ENCODE results near the gene NRG3. TPM values are rescaled to one million over a fixed set of nuclear protein-coding genes. Genes with fewer than 3 reads are reported as not detected.

NRG3 gene
- total and polyA plus RNA-seq, 9 donors: 0.04 to 4.5 (median 0.15) TPM; not detected in 2

GRCh38 chr10:82882722-82883121 lies 1007.7 kb downstream of the NRG3 start:
- intact Hi-C loops (cut with DNase I): no loop called here
- no peaks in the 10 kb centered on the region for H3K9me3 ChIP-seq
- no peaks in the 10 kb centered on the region for H3K4me1 ChIP-seq (ENCODE audit: insufficient read depth)
- H3K36me3 ChIP-seq: no peaks in the 10 kb centered on the region
- TF ChIP-seq EP300 (IDR thresholded peaks at IDR 0.05): no peak
- no peaks in the 10 kb centered on the region for H3K27me3 ChIP-seq
- WGBS, 3 donors: 58 to 75% (median 71%) methylated on average over 1 of the region's 1 CpG
- DNase-seq: no peak
- no peak overlapping the region for H3K27ac ChIP-seq
- H3K4me3 ChIP-seq: no peak overlapping the region

- Histone ChIP-seq H3K27ac (no peak overlapping the region), H3K4me1 (ENCODE audit: insufficient read depth) (no peaks in the 10 kb centered on the region), H3K36me3 (no peaks in the 10 kb centered on the region), H3K4me3 (no peak overlapping the region), H3K27me3 (no peaks in the 10 kb centered on the region), H3K9me3 (no peaks in the 10 kb centered on the region)
- DNase-seq: no peak
- TF ChIP-seq POLR2A (IDR thresholded peaks at IDR 0.05) (no peak), CTCF (IDR thresholded peaks at IDR 0.05) (no peak), EP300 (IDR thresholded peaks at IDR 0.05) (no peak)
- 57 to 72% (median 59%) methylated on average over 1 of the region's 1 CpG for WGBS, 3 donors
- intact Hi-C loops (cut with DNase I): no loop called here
Measured at GRCh38 chr10:82883603-82884002, 1008.6 kb downstream of the NRG3 start.

GRCh38 chr10:82887488-82887887 lies 1012.5 kb downstream of the NRG3 start:
- WGBS, 3 donors: 81 to 87% (median 83%) methylated on average over 1 of the region's 1 CpG
- Histone ChIP-seq H3K27ac (no peak overlapping the region), H3K4me1 (ENCODE audit: insufficient read depth) (no peaks in the 10 kb centered on the region), H3K27me3 (no peaks in the 10 kb centered on the region), H3K36me3 (no peaks in the 10 kb centered on the region), H3K9me3 (no peaks in the 10 kb centered on the region), H3K4me3 (no peak overlapping the region)
- no peak for DNase-seq
- intact Hi-C loops (cut with DNase I): no loop called here
- no peak for TF ChIP-seq CTCF (IDR thresholded peaks at IDR 0.05)

GRCh38 chr10:82888809-82889455 lies 1013.9 kb downstream of the NRG3 start:
- Histone ChIP-seq H3K4me1 (ENCODE audit: insufficient read depth) (no peaks in the 10 kb centered on the region), H3K4me3 (no peak overlapping the region), H3K36me3 (no peaks in the 10 kb centered on the region), H3K27me3 (no peaks in the 10 kb centered on the region), H3K9me3 (no peaks in the 10 kb centered on the region), H3K27ac (no peak overlapping the region)
- WGBS, 3 donors: 69 to 78% (median 74%) methylated on average over 10 of the region's 10 CpGs
- intact Hi-C loops (cut with DNase I): no loop called here
- TF ChIP-seq POLR2A (IDR thresholded peaks at IDR 0.05) (no peak), CTCF (IDR thresholded peaks at IDR 0.05) (no peak), EP300 (IDR thresholded peaks at IDR 0.05) (no peak)
- no peak for DNase-seq

- intact Hi-C loops (cut with DNase I): no loop called here
- Histone ChIP-seq H3K4me1 (ENCODE audit: insufficient read depth) (no peaks in the 10 kb centered on the region), H3K27me3 (no peaks in the 10 kb centered on the region), H3K27ac (no peak overlapping the region), H3K4me3 (no peak overlapping the region), H3K9me3 (no peaks in the 10 kb centered on the region), H3K36me3 (no peaks in the 10 kb centered on the region)
- DNase-seq: no peak
- TF ChIP-seq POLR2A (IDR thresholded peaks at IDR 0.05): no peak
- no peak for TF ChIP-seq EP300 (IDR thresholded peaks at IDR 0.05)
- no peak for TF ChIP-seq CTCF (IDR thresholded peaks at IDR 0.05)
- 77 to 87% (median 83%) methylated on average over 2 of the region's 2 CpGs for WGBS, 3 donors
Measured at GRCh38 chr10:82889728-82890127, 1014.7 kb downstream of the NRG3 start.

Measured in ovary (tissue), 9 donors.